K562 (cell line): Measurements from ENCODE around the gene ALG8.

ENCODE experiments used
- EZH2 ChIP-seq: IDR thresholded peaks from 2 replicates; pipeline ENCODE4 v1.6.1; 2012; ENCODE audit warnings: low read depth, mild to moderate bottlenecking, inconsistent platforms, low read length, borderline replicate concordance
- ZFX ChIP-seq: sonication (generic); formaldehyde crosslinking; IDR thresholded peaks from 2 replicates; pipeline ENCODE4 v1.8.0; 2022; ENCODE audit warnings: mild to moderate bottlenecking, missing genetic modification reagents, moderate library complexity
- ZNF263 ChIP-seq: sonication (generic); formaldehyde crosslinking; IDR thresholded peaks from 2 replicates; pipeline ENCODE4 v1.8.0; 2022; ENCODE audit warnings: mild to moderate bottlenecking, missing genetic modification reagents, borderline replicate concordance
- TF ChIP-seq, protein P1 (sequence below), 3 experiments: IDR thresholded peaks in 2 of 3; conservative IDR thresholded peaks in 1 of 3; 2 replicates each; pipeline ENCODE4 v1.5.1; 2011 to 2012; ENCODE audit warnings: low read length in 3 of 3, mild to moderate bottlenecking in 3 of 3, control low read depth in 2 of 3, improper control_type of control experiment in 1 of 3, inconsistent platforms in 1 of 3, low read depth in 1 of 3, mixed read lengths in 1 of 3, moderate library complexity in 1 of 3; ENCODE audit not compliant: insufficient read depth in 2 of 3
- TF ChIP-seq, protein P2 (sequence below): fragments of 250-450 bp; sonication (Bioruptor Pico); IDR thresholded peaks from 2 replicates; pipeline ENCODE4 v1.5.0; 2020; ENCODE audit warnings: mild to moderate bottlenecking, borderline replicate concordance
- TF ChIP-seq, protein P3 (sequence below): sonication (generic); IDR thresholded peaks from 2 replicates; pipeline ENCODE4 v1.6.1; 2016
- TF ChIP-seq, protein P4 (sequence below), 2 experiments: fragments of 450-650 bp; IDR thresholded peaks; 2 replicates each; pipeline ENCODE4 v1.6.1; 2016

DNA sequence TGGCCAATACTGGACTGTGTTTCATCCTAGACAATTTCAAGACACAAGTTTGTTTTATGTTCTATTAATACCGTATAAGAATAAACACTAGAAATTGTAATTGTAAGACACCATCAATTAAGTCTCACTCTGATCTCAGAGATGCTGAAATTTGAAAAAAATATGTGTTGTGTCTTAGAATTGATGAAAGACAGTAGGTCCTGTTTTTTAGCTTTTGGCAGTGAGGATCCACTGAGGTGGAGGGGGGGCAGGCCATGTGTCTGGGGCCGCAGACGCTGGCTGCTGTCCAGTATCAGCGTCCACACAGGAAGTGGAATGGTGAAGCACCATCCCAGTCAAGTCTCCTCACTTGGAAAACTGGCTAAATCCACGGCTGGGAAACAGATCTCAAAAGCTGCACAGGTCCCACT lies 22.5 kb upstream of the ALG8 start:
- TF ChIP-seq, protein P1, sequence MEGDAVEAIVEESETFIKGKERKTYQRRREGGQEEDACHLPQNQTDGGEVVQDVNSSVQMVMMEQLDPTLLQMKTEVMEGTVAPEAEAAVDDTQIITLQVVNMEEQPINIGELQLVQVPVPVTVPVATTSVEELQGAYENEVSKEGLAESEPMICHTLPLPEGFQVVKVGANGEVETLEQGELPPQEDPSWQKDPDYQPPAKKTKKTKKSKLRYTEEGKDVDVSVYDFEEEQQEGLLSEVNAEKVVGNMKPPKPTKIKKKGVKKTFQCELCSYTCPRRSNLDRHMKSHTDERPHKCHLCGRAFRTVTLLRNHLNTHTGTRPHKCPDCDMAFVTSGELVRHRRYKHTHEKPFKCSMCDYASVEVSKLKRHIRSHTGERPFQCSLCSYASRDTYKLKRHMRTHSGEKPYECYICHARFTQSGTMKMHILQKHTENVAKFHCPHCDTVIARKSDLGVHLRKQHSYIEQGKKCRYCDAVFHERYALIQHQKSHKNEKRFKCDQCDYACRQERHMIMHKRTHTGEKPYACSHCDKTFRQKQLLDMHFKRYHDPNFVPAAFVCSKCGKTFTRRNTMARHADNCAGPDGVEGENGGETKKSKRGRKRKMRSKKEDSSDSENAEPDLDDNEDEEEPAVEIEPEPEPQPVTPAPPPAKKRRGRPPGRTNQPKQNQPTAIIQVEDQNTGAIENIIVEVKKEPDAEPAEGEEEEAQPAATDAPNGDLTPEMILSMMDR (IDR thresholded peaks at IDR 0.05 in 2 of 3, conservative IDR thresholded peaks at IDR 0.05 in 1 of 3; ENCODE audit: insufficient read depth in 2 of 3, low read depth in 1 of 3, low read length in 3 of 3): no peak
- TF ChIP-seq, protein P2, sequence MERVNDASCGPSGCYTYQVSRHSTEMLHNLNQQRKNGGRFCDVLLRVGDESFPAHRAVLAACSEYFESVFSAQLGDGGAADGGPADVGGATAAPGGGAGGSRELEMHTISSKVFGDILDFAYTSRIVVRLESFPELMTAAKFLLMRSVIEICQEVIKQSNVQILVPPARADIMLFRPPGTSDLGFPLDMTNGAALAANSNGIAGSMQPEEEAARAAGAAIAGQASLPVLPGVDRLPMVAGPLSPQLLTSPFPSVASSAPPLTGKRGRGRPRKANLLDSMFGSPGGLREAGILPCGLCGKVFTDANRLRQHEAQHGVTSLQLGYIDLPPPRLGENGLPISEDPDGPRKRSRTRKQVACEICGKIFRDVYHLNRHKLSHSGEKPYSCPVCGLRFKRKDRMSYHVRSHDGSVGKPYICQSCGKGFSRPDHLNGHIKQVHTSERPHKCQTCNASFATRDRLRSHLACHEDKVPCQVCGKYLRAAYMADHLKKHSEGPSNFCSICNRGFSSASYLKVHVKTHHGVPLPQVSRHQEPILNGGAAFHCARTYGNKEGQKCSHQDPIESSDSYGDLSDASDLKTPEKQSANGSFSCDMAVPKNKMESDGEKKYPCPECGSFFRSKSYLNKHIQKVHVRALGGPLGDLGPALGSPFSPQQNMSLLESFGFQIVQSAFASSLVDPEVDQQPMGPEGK (CRISPR knock-in tag): no peak
- TF ChIP-seq ZFX (no peak), EZH2 (no peak), ZNF263 (CRISPR knock-in tag) (no peak)
- TF ChIP-seq, protein P3, sequence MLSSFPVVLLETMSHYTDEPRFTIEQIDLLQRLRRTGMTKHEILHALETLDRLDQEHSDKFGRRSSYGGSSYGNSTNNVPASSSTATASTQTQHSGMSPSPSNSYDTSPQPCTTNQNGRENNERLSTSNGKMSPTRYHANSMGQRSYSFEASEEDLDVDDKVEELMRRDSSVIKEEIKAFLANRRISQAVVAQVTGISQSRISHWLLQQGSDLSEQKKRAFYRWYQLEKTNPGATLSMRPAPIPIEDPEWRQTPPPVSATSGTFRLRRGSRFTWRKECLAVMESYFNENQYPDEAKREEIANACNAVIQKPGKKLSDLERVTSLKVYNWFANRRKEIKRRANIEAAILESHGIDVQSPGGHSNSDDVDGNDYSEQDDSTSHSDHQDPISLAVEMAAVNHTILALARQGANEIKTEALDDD: no peak
- TF ChIP-seq, protein P4, sequence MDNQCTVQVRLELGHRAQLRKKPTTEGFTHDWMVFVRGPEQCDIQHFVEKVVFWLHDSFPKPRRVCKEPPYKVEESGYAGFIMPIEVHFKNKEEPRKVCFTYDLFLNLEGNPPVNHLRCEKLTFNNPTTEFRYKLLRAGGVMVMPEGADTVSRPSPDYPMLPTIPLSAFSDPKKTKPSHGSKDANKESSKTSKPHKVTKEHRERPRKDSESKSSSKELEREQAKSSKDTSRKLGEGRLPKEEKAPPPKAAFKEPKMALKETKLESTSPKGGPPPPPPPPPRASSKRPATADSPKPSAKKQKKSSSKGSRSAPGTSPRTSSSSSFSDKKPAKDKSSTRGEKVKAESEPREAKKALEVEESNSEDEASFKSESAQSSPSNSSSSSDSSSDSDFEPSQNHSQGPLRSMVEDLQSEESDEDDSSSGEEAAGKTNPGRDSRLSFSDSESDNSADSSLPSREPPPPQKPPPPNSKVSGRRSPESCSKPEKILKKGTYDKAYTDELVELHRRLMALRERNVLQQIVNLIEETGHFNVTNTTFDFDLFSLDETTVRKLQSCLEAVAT (IDR thresholded peaks at IDR 0.05): no peak
